IMR-90 (cell line): ENCODE data around the gene ZFHX3. TPM values are rescaled to one million over a fixed set of nuclear protein-coding genes. Genes with fewer than 3 reads are reported as not detected.

Experiments
- ATAC-seq: fragments of 200-7000 bp; cut with Tn5 transposase; 2 replicates; pipeline ENCODE4 v1.9.1; 2020; ENCODE audit warnings: low read depth, mild to moderate bottlenecking, moderate library complexity
- BruUV-seq: library from RNA; stranded (reverse); fragments of 400-500 nt; replicated peaks from 2 replicates; lab custom pipeline; 2021; lab: Mats Ljungman, UMichigan
- CTCF ChIA-PET: fragments of 300-600 bp; formaldehyde crosslinking; extraction: SDS; loops from one replicate; lab custom pipeline; 2021; ENCODE audit warnings: antibody characterized with exemption; lab: Yijun Ruan, JAX
- POLR2A ChIA-PET: fragments of 300-600 bp; sonication (Branson Sonifier 250); formaldehyde crosslinking; loops from one replicate; lab custom pipeline; 2022; ENCODE audit warnings: antibody characterized with exemption; ENCODE audit not compliant: unreplicated experiment; lab: Charles Lee
- DNase-seq: peaks from one replicate; pipeline ENCODE4 v3.0.0; 2013
- H2AFZ ChIP-seq: replicated peaks from 2 replicates; pipeline ENCODE3; 2013; ENCODE audit warnings: low read length, mild to moderate bottlenecking; ENCODE audit not compliant: poor library complexity
- H2AK5ac ChIP-seq: 2 replicates; pipeline ENCODE4 v1.6.1; 2013; ENCODE audit warnings: low read depth, low read length, inconsistent platforms
- H2AK9ac ChIP-seq: replicated peaks from 2 replicates; pipeline ENCODE3; 2013; ENCODE audit warnings: mild to moderate bottlenecking, low read depth, low read length, moderate library complexity; ENCODE audit not compliant: poor library complexity
- H2BK120ac ChIP-seq: 2 replicates; pipeline ENCODE4 v1.6.1; 2013; ENCODE audit warnings: low read depth, low read length, inconsistent platforms
- H2BK15ac ChIP-seq: 3 replicates; pipeline ENCODE4 v1.6.1; 2013; ENCODE audit warnings: low read depth, low read length, inconsistent platforms
- H2BK20ac ChIP-seq: 2 replicates; pipeline ENCODE4 v1.6.1; 2013; ENCODE audit warnings: low read depth, mild to moderate bottlenecking, inconsistent platforms, low read length, moderate library complexity
- H2BK5ac ChIP-seq: 2 replicates; pipeline ENCODE4 v1.6.1; 2013; ENCODE audit warnings: mild to moderate bottlenecking, low read depth, low read length, inconsistent platforms; ENCODE audit not compliant: poor library complexity, severe bottlenecking
- H3K14ac ChIP-seq: replicated peaks from 2 replicates; pipeline ENCODE4 v1.6.1; 2013; ENCODE audit warnings: low read depth, low read length, inconsistent platforms
- H3K18ac ChIP-seq: 2 replicates; pipeline ENCODE4 v1.6.1; 2013; ENCODE audit warnings: low read depth, low read length, control low read depth
- H3K23ac ChIP-seq: 2 replicates; pipeline ENCODE4 v1.6.1; 2013; ENCODE audit warnings: low read depth, low read length, inconsistent platforms
- H3K27ac ChIP-seq: 2 replicates; pipeline ENCODE4 v1.5.1; 2013; ENCODE audit warnings: mild to moderate bottlenecking, control low read depth, low read length; ENCODE audit not compliant: insufficient read depth
- H3K27me3 ChIP-seq: 2 replicates; pipeline ENCODE4 v1.6.1; 2013; ENCODE audit warnings: low read length; ENCODE audit not compliant: control insufficient read depth, insufficient read depth
- H3K36me3 ChIP-seq: 2 replicates; pipeline ENCODE4 v1.6.1; 2013; ENCODE audit warnings: low read length, mixed read lengths; ENCODE audit not compliant: control insufficient read depth, insufficient read depth
- H3K4ac ChIP-seq: 2 replicates; pipeline ENCODE4 v1.6.1; 2013; ENCODE audit warnings: low read depth, low read length, inconsistent platforms
- H3K4me1 ChIP-seq: 2 replicates; pipeline ENCODE4 v1.6.1; 2013; ENCODE audit warnings: low read length, mixed read lengths; ENCODE audit not compliant: control insufficient read depth, insufficient read depth
- H3K4me2 ChIP-seq: 2 replicates; pipeline ENCODE4 v1.6.1; 2013; ENCODE audit warnings: low read depth, mild to moderate bottlenecking, control low read depth, low read length, moderate library complexity
- H3K4me3 ChIP-seq: 2 replicates; pipeline ENCODE4 v1.5.1; 2013; ENCODE audit warnings: low read depth, mild to moderate bottlenecking, control low read depth, low read length, moderate library complexity; ENCODE audit not compliant: insufficient read depth
- H3K56ac ChIP-seq: 2 replicates; pipeline ENCODE4 v1.6.1; 2013; ENCODE audit warnings: low read length, inconsistent platforms; ENCODE audit not compliant: insufficient read depth; ENCODE audit errors: extremely low read depth
- H3K79me1 ChIP-seq, 2 experiments: 2 replicates each; pipeline ENCODE4 v1.6.1; 2013; ENCODE audit warnings: low read length in 2 of 2, inconsistent platforms in 1 of 2, low read depth in 1 of 2
- H3K9ac ChIP-seq: 2 replicates; pipeline ENCODE4 v1.6.1; 2013; ENCODE audit warnings: low read depth, low read length, control low read depth
- H3K9me1 ChIP-seq: 2 replicates; pipeline ENCODE4 v1.6.1; 2013; ENCODE audit warnings: low read length, inconsistent platforms; ENCODE audit not compliant: insufficient read depth
- H3K9me3 ChIP-seq: 2 replicates; pipeline ENCODE4 v1.6.1; 2013; ENCODE audit warnings: low read length; ENCODE audit not compliant: control insufficient read depth, insufficient read depth
- H4K20me1 ChIP-seq: 2 replicates; pipeline ENCODE4 v1.6.1; 2013; ENCODE audit warnings: low read length, inconsistent platforms; ENCODE audit not compliant: insufficient read depth
- H4K5ac ChIP-seq: 2 replicates; pipeline ENCODE4 v1.6.1; 2013; ENCODE audit warnings: mild to moderate bottlenecking, low read depth, low read length, control low read depth
- H4K8ac ChIP-seq, 2 experiments: 2 replicates each; pipeline ENCODE4 v1.6.1; 2013; ENCODE audit warnings: low read depth in 2 of 2, low read length in 2 of 2, control low read depth in 1 of 2, inconsistent platforms in 1 of 2
- H4K91ac ChIP-seq: 2 replicates; pipeline ENCODE4 v1.6.1; 2013; ENCODE audit warnings: low read depth, low read length, inconsistent platforms; ENCODE audit not compliant: insufficient read depth
- BHLHE40 ChIP-seq: fragments of 150-350 bp; IDR thresholded peaks from 2 replicates; pipeline ENCODE4 v1.6.1; 2016; ENCODE audit warnings: mild to moderate bottlenecking, low read depth, low read length
- CTCF ChIP-seq: conservative IDR thresholded peaks from 2 replicates; pipeline ENCODE4 v1.5.1; 2012; ENCODE audit warnings: mild to moderate bottlenecking, low read depth, low read length, improper control_type of control experiment
- FOS ChIP-seq: fragments of 150-350 bp; IDR thresholded peaks from 2 replicates; pipeline ENCODE4 v1.6.1; 2016; ENCODE audit warnings: low read depth, low read length
- MAFK ChIP-seq: IDR thresholded peaks from 2 replicates; pipeline ENCODE4 v1.6.1; 2012; ENCODE audit warnings: low read depth, low read length, improper control_type of control experiment
- MAZ ChIP-seq: IDR thresholded peaks from 2 replicates; pipeline ENCODE4 v1.6.1; 2012; ENCODE audit warnings: low read depth, mild to moderate bottlenecking, low read length, improper control_type of control experiment, moderate library complexity, borderline replicate concordance
- NFE2L2 ChIP-seq: fragments of 150-350 bp; IDR thresholded peaks from 2 replicates; pipeline ENCODE4 v1.6.1; 2016; ENCODE audit warnings: low read depth, mild to moderate bottlenecking, low read length
- POLR2A ChIP-seq: IDR thresholded peaks from 2 replicates; pipeline ENCODE4 v1.6.1; 2012; ENCODE audit warnings: mild to moderate bottlenecking, low read depth, low read length
- RCOR1 ChIP-seq: IDR thresholded peaks from 2 replicates; pipeline ENCODE4 v1.6.1; 2012; ENCODE audit warnings: mild to moderate bottlenecking, low read length, improper control_type of control experiment; ENCODE audit not compliant: insufficient replicate concordance
- SMC3 ChIP-seq: fragments of 150-350 bp; IDR thresholded peaks from 2 replicates; pipeline ENCODE4 v1.6.1; 2016; ENCODE audit warnings: low read depth, mild to moderate bottlenecking, antibody characterized with exemption, low read length, moderate library complexity
- WGBS, 2 experiments: methylation state at CpG; one replicate each; pipeline versions ENCODE4 v1.1.5 to v1.1.7; 2013; ENCODE audit warnings: missing lambda C conversion rate in 2 of 2; ENCODE audit not compliant: insufficient read length in 1 of 2; ENCODE audit errors: extremely low coverage in 2 of 2; 5-methylcytosine and 5-hydroxymethylcytosine counted together
- dilution Hi-C: fragments of 300-500 bp; cut with HindIII; formaldehyde crosslinking; loops from one replicate; pipeline ENCODE4 v1.14.3; 2018; ENCODE audit warnings: low sequenced_read_pairs; ENCODE audit not compliant: unreplicated experiment
- in situ Hi-C: fragments of 300-500 bp; cut with MboI; formaldehyde crosslinking; loops from 3 replicates; pipeline ENCODE4 v1.14.3; 2019; ENCODE audit warnings: low sequenced_read_pairs, inconsistent platforms, mixed read lengths
- intact Hi-C: fragments of 100-400 bp; cut with micrococcal nuclease; formaldehyde crosslinking; loops from 2 replicates; pipeline ENCODE4 v1.10.0; 2022
- polyA plus RNA-seq, 3 experiments: library from polyadenylated mRNA; depleted of rRNA; stranded (reverse); fragments of >200 nt; gene quantifications; 2 replicates each; pipeline ENCODE4 v1.2.3, GENCODE V29; 2012; ENCODE audit warnings: low replicate concordance in 1 of 3
- total RNA-seq: library from RNA; depleted of rRNA; stranded (reverse); fragments of >200 nt; gene quantifications from 2 replicates; pipeline ENCODE4 v1.2.3, GENCODE V29; 2012

The ZFHX3 gene
- total and polyA plus RNA-seq, 2 of the 4 experiments (the other 2 are of a cell fraction) = 1.4 to 1.7 TPM

- no peak for DNase-seq
Observed at GRCh38 chr16:72811188-72811720, 236.7 kb downstream of the ZFHX3 start.

More at GRCh38 chr16:72811188-72811720, 236.7 kb downstream of the ZFHX3 start:
- Histone ChIP-seq H3K9me3 (no peaks in the 10 kb centered on the region), H3K79me1 (peaks cover 0 to 3% of the 10 kb centered on the region in 2 experiments; a peak in 1 of 4 replicates), H2AK9ac (no peak overlapping the region), H3K23ac (no peak overlapping the region), H2BK20ac (no peak overlapping the region), H4K91ac (no peak overlapping the region), H2BK120ac (no peak overlapping the region), H3K27ac (no peak overlapping the region), H3K4me3 (no peak overlapping the region), H3K4ac (no peak overlapping the region), H3K4me2 (no peak overlapping the region), H3K9ac (no peak overlapping the region), H3K27me3 (no peaks in the 10 kb centered on the region), H3K18ac (no peak overlapping the region), H4K20me1 (no peaks in the 10 kb centered on the region), H3K56ac (no peak overlapping the region), H3K4me1 (no peaks in the 10 kb centered on the region), H2AK5ac (no peak overlapping the region), H3K9me1 (peaks cover 8% of the 10 kb centered on the region; the same call in 1 of the 2 replicates), H2BK15ac (no peak overlapping the region), H3K36me3 (peaks cover 10% of the 10 kb centered on the region; the same call in 1 of the 2 replicates), H2BK5ac (no peak overlapping the region), H3K14ac (no peak overlapping the region), H4K5ac (no peak overlapping the region), H2AFZ (no peak overlapping the region), H4K8ac (no peak overlapping the region)
- intact Hi-C loops = no loop called here
- TF ChIP-seq MAZ = no peak
- TF ChIP-seq RCOR1 = no peak
- no peak for TF ChIP-seq MAFK
- TF ChIP-seq SMC3 = no peak
- TF ChIP-seq FOS = no peak
- no peak for TF ChIP-seq NFE2L2
- TF ChIP-seq CTCF = no peak
- no peak for TF ChIP-seq POLR2A
- TF ChIP-seq BHLHE40 = no peak
- in situ Hi-C loops = no loop called here
- 100% methylated on average over 2 of the region's 8 CpGs; no CpG with 5 or more reads in 1 of the 2 experiments for WGBS, 2 experiments
- ChIA-PET POLR2A (no interaction called here), CTCF (no interaction called here)
- dilution Hi-C loops = no loop called here
- no peak for ATAC-seq
- BruUV-seq = no TSS peak
